Type B pancreatic cell (in vitro differentiated cells): ENCODE data around the gene GPC6. TPM values are rescaled to one million over a fixed set of nuclear protein-coding genes. Genes with fewer than 3 reads are reported as not detected.

Source experiments
- DNase-seq: peaks from one replicate; pipeline ENCODE4 v3.0.0; 2021; ENCODE audit warnings: mixed read lengths; ENCODE audit not compliant: unreplicated experiment; ENCODE audit errors: extremely low spot score
- H3K27ac Mint-ChIP-seq: 2 replicates; pipeline ENCODE4 v1.8.0; 2021; ENCODE audit warnings: mild to moderate bottlenecking, mixed read lengths
- H3K27me3 Mint-ChIP-seq: 2 replicates; pipeline ENCODE4 v1.8.0; 2021; ENCODE audit warnings: mixed read lengths
- H3K36me3 Mint-ChIP-seq: 2 replicates; pipeline ENCODE4 v1.8.0; 2021; ENCODE audit warnings: mixed read lengths
- H3K4me1 Mint-ChIP-seq: one replicate; pipeline ENCODE4 v1.8.0; 2021; ENCODE audit warnings: mixed read lengths; ENCODE audit not compliant: unreplicated experiment
- H3K4me3 Mint-ChIP-seq: 2 replicates; pipeline ENCODE4 v1.8.0; 2021; ENCODE audit warnings: mild to moderate bottlenecking, mixed read lengths
- H3K9me3 Mint-ChIP-seq: 2 replicates; pipeline ENCODE4 v1.8.0; 2021; ENCODE audit warnings: mixed read lengths
- CTCF ChIP-seq: fragments of 200-600 bp; sonication (generic); conservative IDR thresholded peaks from 2 replicates; pipeline ENCODE4 v1.5.0; 2021; ENCODE audit warnings: antibody characterized with exemption, mild to moderate bottlenecking
- total RNA-seq: library from RNA; stranded (reverse); gene quantifications from 2 replicates; pipeline ENCODE4 v1.2.1, GENCODE V29; 2021; ENCODE audit warnings: low replicate concordance

The GPC6 gene
- total RNA-seq, 1 donor from 2014 or later, result 30.5 TPM

GRCh38 chr13:93413972-93414717 lies 187.5 kb downstream of the GPC6 start:
- no peaks in the 10 kb centered on the region for H3K4me1 Mint-ChIP-seq
- no peak for DNase-seq
- no peak for TF ChIP-seq CTCF
- H3K27ac Mint-ChIP-seq, result no peak overlapping the region
- H3K36me3 Mint-ChIP-seq, result no peaks in the 10 kb centered on the region
- H3K9me3 Mint-ChIP-seq, result no peaks in the 10 kb centered on the region
- H3K27me3 Mint-ChIP-seq, result no peaks in the 10 kb centered on the region
- no peak overlapping the region for H3K4me3 Mint-ChIP-seq

DNA sequence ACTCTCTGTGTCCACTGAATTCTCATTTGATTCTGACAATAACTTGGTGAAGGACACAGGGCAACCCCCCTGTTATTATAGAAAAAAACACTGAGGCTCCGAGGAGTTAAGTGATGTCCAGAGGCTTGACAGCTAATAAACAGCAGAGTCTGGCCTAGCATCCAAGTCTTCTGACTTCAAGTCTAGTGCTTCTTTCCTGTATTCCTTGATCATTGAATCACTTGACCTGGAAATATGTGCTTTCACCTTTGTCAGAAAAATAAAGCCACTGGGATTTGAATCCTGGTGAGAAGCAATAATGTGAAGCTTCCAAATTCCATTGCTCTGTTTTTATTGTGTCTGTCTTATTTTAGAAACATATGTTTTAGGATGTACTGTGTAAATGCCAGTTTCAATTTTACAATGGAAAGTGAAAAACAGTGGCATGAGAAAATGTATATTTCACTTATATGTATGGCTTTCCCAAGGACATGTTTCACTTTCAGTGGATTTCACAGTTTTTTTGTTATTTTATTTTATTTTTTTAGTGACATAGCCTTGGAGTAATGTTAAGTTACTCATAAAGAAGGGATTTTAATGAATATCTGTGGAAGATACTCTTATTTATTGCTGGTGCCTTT lies 190.2 kb downstream of the GPC6 start:
- no peaks in the 10 kb centered on the region for H3K36me3 Mint-ChIP-seq
- no peak overlapping the region for H3K27ac Mint-ChIP-seq
- TF ChIP-seq CTCF, result no peak
- no peaks in the 10 kb centered on the region for H3K27me3 Mint-ChIP-seq
- H3K4me3 Mint-ChIP-seq, result no peak overlapping the region
- no peaks in the 10 kb centered on the region for H3K9me3 Mint-ChIP-seq
- peaks cover 3% of the 10 kb centered on the region for H3K4me1 Mint-ChIP-seq
- no peak for DNase-seq

GRCh38 chr13:93418398-93418797 lies 191.8 kb downstream of the GPC6 start:
- Mint-ChIP-seq H3K4me3 (no peak overlapping the region), H3K27me3 (no peaks in the 10 kb centered on the region), H3K9me3 (no peaks in the 10 kb centered on the region), H3K4me1 (peaks cover 3% of the 10 kb centered on the region), H3K36me3 (no peaks in the 10 kb centered on the region), H3K27ac (no peak overlapping the region)
- no peak for DNase-seq
- TF ChIP-seq CTCF, result no peak

GRCh38 chr13:93420206-93420605 lies 193.6 kb downstream of the GPC6 start:
- Mint-ChIP-seq H3K4me3 (no peak overlapping the region), H3K27me3 (no peaks in the 10 kb centered on the region), H3K36me3 (no peaks in the 10 kb centered on the region), H3K9me3 (no peaks in the 10 kb centered on the region), H3K4me1 (peaks cover 3% of the 10 kb centered on the region), H3K27ac (no peak overlapping the region)
- TF ChIP-seq CTCF, result no peak
- DNase-seq, result no peak

GRCh38 chr13:93420887-93421286 lies 194.3 kb downstream of the GPC6 start:
- Mint-ChIP-seq H3K9me3 (no peaks in the 10 kb centered on the region), H3K27me3 (no peaks in the 10 kb centered on the region), H3K27ac (no peak overlapping the region), H3K36me3 (no peaks in the 10 kb centered on the region), H3K4me1 (peaks cover 3% of the 10 kb centered on the region), H3K4me3 (no peak overlapping the region)
- DNase-seq, result no peak
- TF ChIP-seq CTCF, result no peak
